Measurements from ENCODE around the gene USO1.

GRCh38 chr4:75819121-75819520 lies 94.7 kb downstream of the USO1 start:
- TF ChIP-seq REST (IDR thresholded peaks at IDR 0.05; ENCODE audit: unreplicated experiment) (no peak), CTCF (conservative IDR thresholded peaks at IDR 0.05; ENCODE audit: low read depth in 2 of 2) (no peak), CREB1 (CRISPR knock-in tag; IDR thresholded peaks at IDR 0.05; ENCODE audit: low read depth) (no peak), EZH2 (IDR thresholded peaks at IDR 0.05; ENCODE audit: low read depth, unreplicated experiment) (no peak), NANOG (IDR thresholded peaks at IDR 0.05; ENCODE audit: borderline replicate concordance) (no peak), STAT1 (IDR thresholded peaks at IDR 0.05; ENCODE audit: unreplicated experiment) (no peak), JUNB (IDR thresholded peaks at IDR 0.05; ENCODE audit: unreplicated experiment) (no peak)

Measured in GM23338 (cell line).